HG03432 (cell line): ENCODE measurements around the gene SLC22A5.
A peak's percentile ranks its signal among the peaks of the same experiment; 100 is the strongest.
"Not testable (repeated sequence)": the region's sequence is repeated elsewhere in the genome, so short reads cannot be mapped to it uniquely, and the experiment has no call there.

ENCODE experiments used
- ATAC-seq: cut with Tn5 transposase; IDR thresholded peaks from one replicate; pipeline ENCODE4 v1.9.1; 2021; ENCODE audit warnings: mild to moderate bottlenecking, moderate library complexity; ENCODE audit not compliant: unreplicated experiment

SLC22A5 gene

DNA sequence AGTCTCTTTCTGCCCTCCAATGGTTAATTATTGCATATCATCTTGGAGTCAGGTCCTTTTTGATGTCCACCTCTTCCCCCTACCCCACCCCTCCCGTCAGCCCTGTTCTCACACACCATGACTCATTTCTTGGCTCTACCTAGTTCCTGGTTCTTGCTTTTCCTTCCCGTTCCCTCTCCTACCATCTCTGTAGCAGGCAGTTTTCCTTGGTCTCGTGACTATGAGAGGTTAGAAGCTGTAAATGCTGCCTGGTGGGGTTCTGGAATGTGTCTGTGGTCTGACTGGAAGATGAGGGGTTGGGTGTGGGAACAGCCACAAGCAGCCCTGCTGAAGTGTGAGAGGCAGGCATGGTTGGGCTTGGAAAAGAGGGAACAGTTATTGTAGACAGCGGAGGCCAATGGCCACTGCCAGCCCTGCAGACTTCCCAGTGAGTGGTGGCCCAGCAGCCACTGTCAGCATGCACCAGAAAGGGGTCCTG lies 18.2 kb downstream of the SLC22A5 start:
- no peak for ATAC-seq

DNA sequence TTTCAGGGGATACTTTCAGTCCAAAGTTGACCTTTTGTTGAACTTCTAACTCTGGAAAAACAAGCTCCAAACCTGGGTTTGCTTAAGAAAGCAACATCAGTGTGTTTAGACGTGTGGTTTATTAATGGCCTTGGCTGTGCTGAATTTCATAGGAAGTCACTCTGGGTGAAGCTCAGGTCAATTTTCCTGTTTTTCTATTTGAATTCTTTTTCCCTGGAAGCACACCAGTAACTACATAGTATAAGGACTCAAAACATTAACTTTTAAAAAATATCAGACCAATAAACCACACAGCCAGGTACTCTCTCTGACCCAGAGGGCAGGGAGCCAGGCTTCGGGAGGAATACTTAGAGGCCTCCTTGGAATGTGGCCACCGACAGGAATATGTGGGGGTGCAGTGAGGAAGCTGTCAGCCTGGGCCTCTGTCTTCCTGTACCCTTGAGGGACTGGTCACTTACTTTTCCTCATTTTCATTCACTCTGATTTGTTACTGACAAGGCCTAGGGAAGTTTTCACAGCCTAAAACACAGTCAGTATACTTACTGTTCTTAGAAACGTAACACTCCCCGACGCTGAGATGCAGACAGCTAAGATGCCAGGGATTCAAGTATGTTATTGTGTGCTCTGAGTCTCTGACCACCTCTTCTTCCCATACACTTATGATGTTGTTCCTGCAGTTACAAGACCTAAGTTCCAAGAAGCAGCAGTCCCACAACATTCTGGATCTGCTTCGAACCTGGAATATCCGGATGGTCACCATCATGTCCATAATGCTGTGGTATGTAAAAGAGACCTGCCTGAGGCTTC lies 18.9 kb downstream of the SLC22A5 start:
- ATAC-seq, result no peak

DNA sequence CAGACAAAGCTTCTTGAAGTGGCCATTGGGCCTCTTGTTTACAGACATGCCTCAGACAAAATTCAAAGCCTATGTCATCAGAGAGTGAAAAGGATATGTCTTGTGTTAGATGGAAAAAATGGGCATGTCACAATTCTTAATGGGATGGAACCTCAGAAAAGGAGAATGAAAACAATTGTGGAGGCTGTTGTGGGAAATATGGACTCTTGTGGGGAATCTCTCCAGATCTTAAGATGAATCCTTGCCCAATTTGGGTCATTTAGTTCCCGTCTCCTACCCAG lies 19.5 kb downstream of the SLC22A5 start:
- ATAC-seq, result no peak

DNA sequence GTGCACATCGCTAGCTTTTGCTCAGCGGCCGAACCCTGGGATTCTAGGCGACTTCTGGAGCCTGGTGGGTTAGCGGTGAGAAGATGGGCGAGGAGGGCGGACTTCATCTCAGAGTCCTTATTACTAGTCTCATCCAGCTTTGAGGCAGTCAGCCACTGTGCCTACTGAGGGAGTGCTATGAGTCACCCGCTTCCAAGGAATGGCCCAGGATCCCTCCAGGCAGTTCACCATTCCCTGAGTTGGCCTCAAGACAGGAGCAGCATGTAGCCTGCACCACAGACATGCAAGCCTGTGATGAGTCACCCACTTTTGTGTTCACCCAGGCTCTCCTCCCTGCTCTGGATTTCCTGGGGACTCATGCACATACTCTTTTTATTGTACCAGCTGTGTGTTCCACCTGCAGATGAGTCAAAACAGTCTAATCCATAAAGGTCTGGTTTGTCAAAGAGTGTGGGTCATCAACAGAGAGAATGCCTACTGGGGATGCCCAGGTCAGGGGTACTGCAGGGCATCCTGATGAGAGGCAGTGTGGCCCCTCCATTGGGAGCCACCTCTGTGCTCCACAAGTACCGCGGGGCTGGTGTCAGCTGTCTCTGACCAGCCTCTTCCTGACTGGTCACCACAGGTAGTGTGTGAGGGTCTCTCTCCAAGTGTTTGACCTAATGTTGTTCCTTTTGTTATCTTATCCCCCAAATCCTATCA lies 20.2 kb downstream of the SLC22A5 start:
- no peak for ATAC-seq

GRCh38 chr5:132391247-132391646 lies 21.7 kb downstream of the SLC22A5 start:
- ATAC-seq, result no peak

DNA sequence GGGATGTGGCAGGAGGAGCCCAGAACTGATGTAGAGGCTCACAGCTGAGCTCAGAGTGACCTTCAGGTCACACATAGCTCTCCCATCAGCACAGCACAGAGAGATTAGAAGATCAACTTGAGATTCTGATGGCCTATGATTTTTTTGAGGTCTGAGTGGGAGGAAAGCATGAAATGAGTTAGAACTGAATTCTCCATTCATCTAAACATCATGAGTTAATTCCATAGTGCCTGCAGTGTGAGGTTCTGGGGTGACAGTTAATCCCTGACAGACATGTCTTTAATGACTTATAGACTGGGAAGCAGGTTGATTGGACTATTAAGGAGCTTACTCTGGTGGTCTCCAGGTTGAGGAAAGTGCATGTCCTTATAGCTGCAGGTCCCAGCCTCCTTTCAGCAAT lies 22.4 kb downstream of the SLC22A5 start:
- ATAC-seq, result no peak

DNA sequence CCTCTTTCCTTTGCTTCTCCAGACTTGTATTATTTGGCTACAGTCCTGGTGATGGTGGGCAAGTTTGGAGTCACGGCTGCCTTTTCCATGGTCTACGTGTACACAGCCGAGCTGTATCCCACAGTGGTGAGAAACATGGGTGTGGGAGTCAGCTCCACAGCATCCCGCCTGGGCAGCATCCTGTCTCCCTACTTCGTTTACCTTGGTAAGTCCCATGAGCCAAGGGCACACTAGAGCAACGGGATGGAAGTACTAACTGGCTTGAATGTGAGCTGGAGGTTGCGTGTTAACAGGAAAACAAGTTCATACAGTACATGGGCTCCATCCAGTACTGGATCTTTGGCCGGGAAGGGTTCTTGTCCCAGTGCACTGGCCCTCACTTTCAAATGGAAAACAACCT lies 22.9 kb downstream of the SLC22A5 start:
- no peak for ATAC-seq

DNA sequence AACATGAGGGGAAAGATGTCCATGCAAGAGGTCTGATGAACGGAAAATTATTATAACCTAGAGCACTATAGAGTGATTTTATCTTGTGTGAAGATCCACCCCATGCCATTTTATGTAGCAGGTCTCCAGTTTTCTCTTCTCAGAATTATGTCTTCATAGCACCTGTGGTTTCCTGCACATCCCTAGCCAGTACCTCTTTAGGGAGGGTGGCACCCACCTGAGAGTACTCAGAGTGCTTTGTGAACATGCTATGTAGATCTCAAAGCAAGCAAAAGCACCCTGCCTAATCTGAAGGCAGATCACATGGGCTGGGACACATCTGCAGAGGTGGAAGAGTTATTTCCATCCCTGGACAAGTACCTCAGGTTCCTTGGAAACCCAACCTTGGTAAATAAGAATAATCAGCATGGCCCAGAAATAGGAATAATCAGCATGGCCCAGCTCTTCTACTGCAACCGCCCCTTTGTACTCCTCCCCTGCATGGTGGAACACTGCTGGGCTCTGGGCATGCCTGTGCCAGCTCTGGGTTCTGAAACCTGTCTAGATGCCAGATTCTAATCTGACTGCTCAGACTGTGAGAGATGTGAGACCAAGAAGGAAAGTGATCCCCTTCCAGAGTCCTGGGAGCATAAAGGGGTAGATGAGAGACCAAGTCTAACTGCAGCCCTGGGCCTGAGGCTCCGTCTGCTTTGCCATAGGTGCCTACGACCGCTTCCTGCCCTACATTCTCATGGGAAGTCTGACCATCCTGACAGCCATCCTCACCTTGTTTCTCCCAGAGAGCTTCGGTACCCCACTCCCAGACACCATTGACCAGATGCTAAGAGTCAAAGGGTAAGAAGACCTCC lies 23.7 kb downstream of the SLC22A5 start:
- no peak for ATAC-seq

DNA sequence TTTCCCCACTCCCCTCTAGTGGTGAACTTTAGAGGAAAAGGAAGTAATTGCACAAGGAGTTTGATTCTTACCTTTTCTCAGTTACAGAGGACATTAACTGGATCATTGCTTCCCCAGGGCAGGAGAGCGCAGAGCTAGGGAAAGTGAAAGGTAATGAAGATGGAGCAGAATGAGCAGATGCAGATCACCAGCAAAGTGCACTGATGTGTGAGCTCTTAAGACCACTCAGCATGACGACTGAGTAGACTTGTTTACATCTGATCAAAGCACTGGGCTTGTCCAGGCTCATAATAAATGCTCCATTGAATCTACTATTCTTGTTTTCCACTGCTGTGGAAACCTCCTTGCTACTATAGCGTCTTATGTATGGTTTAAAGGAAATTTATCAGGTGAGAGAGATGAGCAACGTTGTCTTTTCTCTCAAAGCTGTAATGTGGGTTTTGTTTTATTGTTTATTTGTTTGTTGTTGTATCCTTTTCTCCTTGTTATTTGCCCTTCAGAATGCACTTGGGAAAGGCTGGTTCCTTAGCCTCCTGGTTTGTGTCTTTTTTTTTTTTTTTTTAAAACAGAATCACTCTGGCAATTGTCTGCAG lies 25.3 kb downstream of the SLC22A5 start:
- peak; percentile 89 for ATAC-seq

GRCh38 chr5:132396589-132397031 lies 27.1 kb downstream of the SLC22A5 start:
- no peak for ATAC-seq

DNA sequence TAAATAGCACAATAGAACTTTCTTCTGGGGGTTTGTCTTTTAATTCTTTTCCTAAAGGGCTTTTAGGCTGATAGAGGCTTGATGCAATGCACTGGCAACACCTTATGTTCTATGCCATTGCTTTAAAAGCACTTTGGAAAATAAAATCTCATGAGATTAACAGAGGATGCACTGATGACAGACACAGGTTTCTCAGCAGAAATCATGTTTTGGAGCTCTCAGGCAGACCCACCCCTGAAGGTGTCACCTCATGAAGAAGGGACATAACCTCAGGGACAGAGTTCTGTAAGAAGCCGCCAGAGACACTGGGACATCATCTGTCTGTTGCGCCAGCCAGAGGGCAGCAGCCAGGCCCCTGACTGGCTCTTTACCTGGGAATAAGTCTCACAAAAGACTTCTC lies 27.7 kb downstream of the SLC22A5 start:
- ATAC-seq, result no peak

GRCh38 chr5:132397936-132398675 lies 28.6 kb downstream of the SLC22A5 start:
- ATAC-seq, result not testable (repeated sequence)

GRCh38 chr5:132404041-132404440 lies 34.5 kb downstream of the SLC22A5 start:
- ATAC-seq, result not testable (repeated sequence)

DNA sequence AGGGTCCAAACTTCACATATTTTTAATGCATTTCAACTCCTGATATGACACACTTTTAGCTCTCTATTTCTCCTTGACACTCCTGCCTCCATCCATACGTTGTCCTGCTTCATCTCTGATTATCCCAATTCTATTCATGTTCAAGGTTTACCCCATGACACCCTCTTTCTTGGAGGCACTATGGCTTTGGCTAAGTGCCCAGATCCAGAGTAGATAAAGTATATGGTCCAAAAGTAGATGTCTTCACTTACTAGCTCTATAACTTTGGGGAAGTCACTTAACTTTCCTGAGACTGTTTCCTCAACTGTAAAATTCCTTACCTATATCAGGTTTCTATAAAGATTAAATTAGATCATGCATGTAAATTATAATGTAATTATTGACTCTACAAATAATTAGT lies 36.1 kb downstream of the SLC22A5 start:
- no peak for ATAC-seq

DNA sequence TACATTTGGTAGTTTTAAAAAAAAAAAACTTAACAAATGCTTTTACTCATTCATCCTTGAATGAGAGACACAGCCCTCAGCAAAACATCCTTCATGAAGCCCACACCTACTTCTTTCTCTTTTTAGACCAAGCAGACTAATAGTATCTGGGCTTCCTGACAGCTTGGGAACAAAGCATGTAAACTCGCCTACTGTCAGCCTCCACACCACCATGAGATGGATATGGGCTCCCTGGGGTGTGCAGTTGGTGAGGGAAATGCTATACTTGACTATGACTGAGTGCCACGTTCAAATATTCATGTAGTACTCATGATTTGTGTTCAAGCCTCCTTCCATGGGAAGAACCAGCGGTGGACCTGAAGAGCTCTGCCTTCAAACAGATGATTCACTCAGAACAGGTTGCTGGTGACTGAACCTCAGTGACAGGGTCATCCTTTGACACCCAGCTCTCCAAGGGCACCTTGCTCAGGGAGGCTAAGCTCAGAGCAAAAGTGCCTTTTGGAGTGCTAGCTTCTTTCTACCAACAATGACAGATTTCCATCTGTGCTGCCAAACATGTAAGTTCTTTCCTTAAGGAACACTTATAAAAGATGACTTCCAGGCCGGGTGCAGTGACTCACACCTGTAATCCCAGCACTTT lies 36.8 kb downstream of the SLC22A5 start:
- no peak for ATAC-seq

- ATAC-seq, result no peak
Measured at GRCh38 chr5:132407970-132408369, 38.5 kb downstream of the SLC22A5 start.

DNA sequence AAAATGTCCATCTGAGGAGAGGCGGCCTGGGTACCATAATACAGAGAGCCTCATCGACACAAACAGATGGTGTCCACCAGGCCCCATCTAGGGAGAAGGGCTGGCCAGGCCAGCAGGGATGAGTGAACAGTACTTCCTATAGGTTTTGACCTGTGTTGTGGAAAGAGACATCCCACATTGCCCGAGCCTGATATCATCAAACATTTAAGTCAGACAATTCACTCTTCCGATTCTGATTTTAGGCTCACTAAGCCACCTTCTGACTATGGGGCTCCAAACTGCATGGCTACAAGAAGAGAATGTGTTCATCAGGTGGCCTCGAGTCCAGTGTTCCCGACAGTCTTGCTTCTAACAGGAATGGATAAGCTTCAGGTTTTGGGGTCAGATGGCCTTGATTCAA lies 38.9 kb downstream of the SLC22A5 start:
- no peak for ATAC-seq

DNA sequence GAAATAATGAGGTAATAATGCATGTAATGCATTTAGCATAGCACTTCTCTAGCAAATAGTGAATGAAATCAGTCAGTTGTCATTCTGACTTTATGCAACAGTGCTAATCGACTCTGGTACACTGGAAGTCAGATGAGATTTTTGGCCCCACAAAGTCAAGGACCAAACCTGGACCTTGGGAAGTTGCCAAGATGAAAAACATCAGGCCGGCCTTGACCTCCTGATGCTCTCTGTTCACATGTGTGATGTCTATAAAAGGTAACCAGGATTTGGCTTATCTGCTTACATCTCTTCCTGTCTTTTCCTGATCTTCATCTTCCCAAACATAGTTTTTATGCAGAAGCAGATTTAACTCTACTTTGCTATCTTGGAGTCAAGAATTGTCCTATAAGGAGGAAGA lies 39.5 kb downstream of the SLC22A5 start:
- ATAC-seq, result no peak

DNA sequence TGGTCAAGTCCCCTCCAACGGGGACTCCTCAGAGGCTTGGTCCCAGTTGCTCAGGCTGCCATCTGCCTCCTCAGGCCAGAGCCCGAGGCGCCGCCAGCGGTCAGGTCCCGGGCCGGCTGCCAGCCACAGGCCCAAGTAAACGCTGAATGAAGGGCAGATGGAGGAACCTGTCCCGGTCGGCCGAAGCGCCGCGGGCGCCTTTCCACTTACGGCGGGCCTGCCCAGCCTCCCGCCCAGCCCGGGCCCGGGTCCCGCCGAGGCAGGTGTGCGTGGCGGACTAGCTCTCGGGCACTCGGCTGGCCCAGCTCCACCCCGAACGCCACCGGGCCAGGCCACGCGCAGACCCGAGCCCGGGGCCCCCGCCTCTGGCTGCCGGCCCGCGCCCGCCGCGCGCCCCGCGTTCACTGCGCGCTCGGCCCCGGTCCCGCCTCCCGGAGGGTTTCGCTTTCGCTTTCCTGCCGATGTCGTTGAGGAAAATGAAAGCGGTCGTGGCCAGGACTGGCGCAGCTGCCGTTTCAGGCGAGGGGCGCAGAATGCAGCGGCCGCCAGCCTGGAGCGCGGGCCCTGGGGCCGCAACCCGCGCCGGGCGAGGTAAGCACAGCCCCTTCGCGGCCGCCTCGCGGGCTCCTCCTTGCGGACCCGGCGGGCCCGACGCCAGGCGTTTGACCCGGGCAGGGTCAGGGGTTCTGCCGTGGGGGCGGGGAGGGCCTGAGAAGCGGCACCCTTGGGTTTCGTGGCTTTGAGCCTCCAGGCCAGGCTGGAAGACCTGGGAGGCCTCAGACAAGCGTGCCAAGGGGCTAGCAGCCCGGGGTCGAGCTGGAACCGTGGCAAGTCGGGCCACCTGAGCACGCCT lies 41.2 kb downstream of the SLC22A5 start:
- ATAC-seq, result peak; percentile 74
